ENCODE measurements around the gene FAM185A.

- TF ChIP-seq CTCF (IDR thresholded peaks at IDR 0.05) (no peak), ZFX (IDR thresholded peaks at IDR 0.05; ENCODE audit: borderline replicate concordance) (no peak)
Measured at GRCh38 chr7:102814025-102814471, 65.2 kb downstream of the FAM185A start.

Data from 22Rv1 (cell line).